Measurements from ENCODE around the gene AATF. TPM values are rescaled to one million over a fixed set of nuclear protein-coding genes. Genes with fewer than 3 reads are reported as not detected.
A peak's percentile ranks its signal among the peaks of the same experiment; 100 is the strongest.

The AATF gene
- total RNA-seq, 2 experiments from 2014 or later: 67.1 to 71.6 TPM

DNA sequence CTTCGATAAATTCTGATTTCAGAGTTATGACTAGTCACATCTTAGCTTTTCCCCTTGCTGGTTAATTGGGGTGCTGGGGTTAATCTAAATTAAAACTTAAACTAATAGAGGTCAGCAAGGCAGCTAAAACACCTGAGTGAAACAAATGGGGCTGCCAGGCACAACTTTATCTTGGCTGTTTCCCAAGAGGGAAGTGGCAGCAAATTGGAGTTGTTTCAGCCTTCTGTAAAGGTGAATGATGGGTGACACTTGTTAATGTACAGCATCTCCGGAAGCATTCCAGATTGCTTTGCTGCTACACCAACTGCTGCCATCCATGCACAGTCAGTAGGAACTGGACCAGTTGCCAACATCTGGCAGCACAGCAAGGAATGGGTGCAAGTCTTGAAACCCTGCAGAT is 43.9 kb downstream of the AATF start:
- H3K36me3 Mint-ChIP-seq: peaks cover 51% of the 10 kb centered on the region
- no peak overlapping the region for H3K27ac Mint-ChIP-seq
- no peak overlapping the region for H3K4me3 Mint-ChIP-seq
- H3K9me3 Mint-ChIP-seq: no peaks in the 10 kb centered on the region
- peaks cover 4% of the 10 kb centered on the region for H3K4me1 Mint-ChIP-seq
- no peaks in the 10 kb centered on the region for H3K27me3 Mint-ChIP-seq
- ATAC-seq (ENCODE audit: low read depth) (no peak), DNase-seq (no peak)
- POLR2A ChIA-PET: no interaction called here

DNA sequence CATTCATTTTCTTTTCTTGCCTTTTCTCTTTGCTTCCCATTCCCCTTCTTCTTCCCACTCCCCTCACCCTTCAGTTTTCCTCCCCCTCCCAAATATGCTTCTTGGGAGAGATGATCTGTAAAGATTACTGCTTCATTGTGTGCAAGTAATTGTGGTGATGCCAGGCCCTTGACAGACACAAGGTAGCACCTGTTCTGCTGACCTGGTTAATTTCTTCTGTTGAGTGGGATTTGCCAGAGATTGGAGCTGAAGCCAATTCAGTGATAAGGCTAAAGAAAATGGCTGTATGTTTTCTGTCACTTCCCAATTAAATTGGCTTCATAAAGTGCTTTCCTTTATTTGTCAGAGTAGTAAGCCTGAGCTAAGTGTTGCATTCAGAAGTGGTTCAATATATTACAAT is 44.5 kb downstream of the AATF start:
- H3K27me3 Mint-ChIP-seq: no peaks in the 10 kb centered on the region
- peaks cover 56% of the 10 kb centered on the region for H3K36me3 Mint-ChIP-seq
- no peak overlapping the region for H3K4me3 Mint-ChIP-seq
- POLR2A ChIA-PET: no interaction called here
- H3K4me1 Mint-ChIP-seq: peaks cover 4% of the 10 kb centered on the region
- DNase-seq: no peak
- H3K27ac Mint-ChIP-seq: no peak overlapping the region
- no peaks in the 10 kb centered on the region for H3K9me3 Mint-ChIP-seq
- no peak for ATAC-seq (ENCODE audit: low read depth)

DNA sequence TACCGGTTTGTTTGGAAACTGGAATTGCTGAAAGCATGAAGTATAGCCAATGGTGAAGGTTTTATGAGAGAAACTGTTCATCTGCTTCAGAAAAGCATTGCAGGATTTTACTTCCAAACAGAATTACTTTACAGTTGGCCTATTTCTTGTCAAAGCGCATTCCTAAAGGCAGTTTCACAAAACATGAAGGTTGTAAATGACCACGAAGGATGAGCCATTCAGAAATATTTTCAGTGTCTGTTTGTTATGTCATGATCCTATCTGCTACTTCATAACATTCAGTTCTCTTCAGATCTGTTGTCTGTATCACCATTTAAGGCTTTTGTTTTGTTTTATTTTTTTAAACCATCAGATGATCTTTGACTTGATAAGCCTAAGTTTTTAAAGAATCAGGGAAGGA is 45.7 kb downstream of the AATF start:
- no peak for DNase-seq
- H3K27me3 Mint-ChIP-seq: no peaks in the 10 kb centered on the region
- H3K36me3 Mint-ChIP-seq: peaks cover 59% of the 10 kb centered on the region
- H3K9me3 Mint-ChIP-seq: peaks cover under 1% of the 10 kb centered on the region
- H3K27ac Mint-ChIP-seq: no peak overlapping the region
- peaks cover 5% of the 10 kb centered on the region for H3K4me1 Mint-ChIP-seq
- ATAC-seq (ENCODE audit: low read depth): no peak
- POLR2A ChIA-PET: no interaction called here
- no peak overlapping the region for H3K4me3 Mint-ChIP-seq

DNA sequence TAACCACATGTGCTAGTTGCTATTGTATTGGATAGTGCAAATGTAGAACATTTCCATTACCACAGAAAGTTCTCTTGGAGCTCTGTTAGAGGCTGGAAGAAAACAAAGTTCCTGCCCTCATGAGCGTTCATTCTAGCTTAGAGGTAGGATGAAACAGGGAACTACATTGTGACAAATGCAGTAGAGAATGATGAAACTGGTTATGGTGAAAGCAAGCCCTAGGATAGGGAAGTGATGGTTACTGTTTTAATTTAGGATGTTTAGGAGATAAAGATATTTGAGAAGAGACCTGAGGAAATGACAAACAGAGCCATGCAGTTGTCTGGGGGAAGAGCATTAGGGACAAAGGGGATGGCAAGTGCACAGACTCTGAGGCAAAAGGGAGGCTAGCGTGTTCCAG is 50.7 kb downstream of the AATF start:
- DNase-seq (no peak), ATAC-seq (ENCODE audit: low read depth) (no peak)
- Mint-ChIP-seq H3K4me3 (no peak overlapping the region), H3K27ac (peak overlapping the region; percentile 21), H3K9me3 (peaks cover 17% of the 10 kb centered on the region), H3K4me1 (peaks cover 10% of the 10 kb centered on the region), H3K36me3 (peaks cover 76% of the 10 kb centered on the region), H3K27me3 (no peaks in the 10 kb centered on the region)
- POLR2A ChIA-PET: no interaction called here

DNA sequence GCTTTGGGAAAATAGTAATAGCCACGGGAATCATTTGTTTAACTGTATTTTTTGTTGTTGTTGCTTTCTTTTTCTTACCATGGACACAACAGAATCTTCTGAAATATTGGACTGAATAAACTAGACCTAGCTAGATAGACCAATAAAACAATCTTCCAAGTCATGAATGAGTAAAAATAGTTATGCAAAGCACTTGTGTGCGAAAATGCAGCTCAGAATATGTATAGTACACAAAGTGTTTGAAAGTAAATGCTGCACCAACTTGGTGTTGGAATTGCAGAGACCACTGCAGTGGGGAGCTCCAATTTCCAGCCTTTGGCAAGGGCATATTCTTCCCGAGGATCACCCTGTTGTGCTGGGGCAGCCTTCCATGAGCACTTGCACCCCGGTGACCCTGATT is 68.0 kb downstream of the AATF start:
- H3K27me3 Mint-ChIP-seq: no peaks in the 10 kb centered on the region
- H3K4me1 Mint-ChIP-seq: peaks cover 2% of the 10 kb centered on the region
- no peak for DNase-seq
- H3K4me3 Mint-ChIP-seq: no peak overlapping the region
- no peaks in the 10 kb centered on the region for H3K9me3 Mint-ChIP-seq
- peaks cover 2% of the 10 kb centered on the region for H3K36me3 Mint-ChIP-seq
- POLR2A ChIA-PET: no interaction called here
- ATAC-seq (ENCODE audit: low read depth): no peak
- no peak overlapping the region for H3K27ac Mint-ChIP-seq

DNA sequence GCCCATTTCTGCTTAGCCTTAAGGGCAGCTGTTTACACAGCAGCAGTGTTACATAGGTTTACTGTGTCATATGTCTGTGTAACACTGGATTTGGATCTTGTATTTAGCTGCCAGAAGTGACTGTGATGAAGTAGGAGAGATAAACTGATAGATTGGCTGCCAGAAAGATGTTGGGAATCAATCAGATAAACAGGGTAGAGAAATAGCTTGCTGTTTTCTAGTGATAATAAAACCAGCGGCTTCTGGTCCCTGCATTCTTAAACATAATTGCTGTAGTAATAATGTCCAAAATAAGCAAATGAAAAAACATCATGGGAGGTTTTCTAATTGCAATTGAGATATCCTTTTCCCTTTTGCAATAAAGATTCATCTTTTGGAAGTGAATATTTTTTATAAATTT is 68.7 kb downstream of the AATF start:
- no peaks in the 10 kb centered on the region for H3K9me3 Mint-ChIP-seq

DNA sequence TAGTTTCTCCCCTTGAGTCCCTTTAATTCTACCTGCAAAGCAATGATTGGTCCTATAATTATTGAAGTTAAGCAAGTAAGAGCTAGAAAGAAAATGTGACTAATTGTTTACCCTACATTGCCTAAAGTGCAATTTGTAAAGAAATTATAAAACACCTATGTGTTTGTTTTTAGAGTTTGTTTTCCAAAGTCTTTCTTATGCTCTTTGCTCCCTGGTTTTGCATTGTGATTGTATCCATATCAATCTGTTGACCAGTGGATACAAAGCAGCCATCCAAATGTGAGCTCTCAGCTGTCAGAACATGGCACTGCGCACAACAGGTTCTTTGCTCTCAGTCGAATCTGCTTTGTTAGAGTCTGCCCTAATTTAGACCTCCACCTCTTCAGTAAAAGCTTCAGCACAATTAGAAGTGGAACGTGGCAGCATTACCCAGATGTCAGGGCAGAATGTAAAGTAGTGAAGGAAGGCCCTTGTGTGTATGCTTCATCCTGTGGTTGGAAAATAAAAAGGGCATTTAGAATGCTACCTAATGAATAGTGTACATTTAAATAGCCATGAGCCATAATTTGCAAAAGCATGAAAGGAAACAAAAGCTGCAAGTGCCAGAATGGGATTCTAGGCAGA is 70.5 kb downstream of the AATF start:
- Mint-ChIP-seq H3K27ac (no peak overlapping the region), H3K9me3 (no peaks in the 10 kb centered on the region), H3K27me3 (no peaks in the 10 kb centered on the region), H3K36me3 (peaks cover 12% of the 10 kb centered on the region), H3K4me1 (peaks cover 3% of the 10 kb centered on the region), H3K4me3 (no peak overlapping the region)
- DNase-seq (no peak), ATAC-seq (ENCODE audit: low read depth) (no peak)
- POLR2A ChIA-PET: no interaction called here

More for the DNA sequence above, 68.7 kb downstream of the AATF start:
- DNase-seq: no peak
- Mint-ChIP-seq H3K4me3 (no peak overlapping the region), H3K27ac (no peak overlapping the region), H3K4me1 (peaks cover 2% of the 10 kb centered on the region), H3K27me3 (no peaks in the 10 kb centered on the region), H3K36me3 (peaks cover 2% of the 10 kb centered on the region)
- POLR2A ChIA-PET: no interaction called here
- ATAC-seq (ENCODE audit: low read depth): no peak

DNA sequence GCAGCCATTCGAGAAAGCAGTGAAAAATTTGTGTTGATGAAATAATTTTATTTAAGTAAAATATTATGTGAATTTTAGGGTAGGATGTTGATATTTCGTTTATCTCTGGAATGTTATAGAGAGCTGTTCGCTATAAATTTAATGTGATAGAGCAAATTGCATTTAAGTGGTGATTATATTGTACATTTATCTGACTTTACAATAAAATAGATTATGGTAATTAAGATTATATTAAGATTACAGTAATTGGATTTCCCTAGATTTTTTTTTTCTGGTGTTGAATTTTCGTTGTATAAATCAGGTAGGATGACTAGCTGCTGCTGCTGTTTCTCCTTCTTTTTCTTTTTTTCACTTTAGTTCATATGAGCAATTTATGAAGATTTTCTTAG is 71.0 kb downstream of the AATF start:
- DNase-seq (no peak), ATAC-seq (ENCODE audit: low read depth) (no peak)
- H3K36me3 Mint-ChIP-seq: peaks cover 15% of the 10 kb centered on the region
- no peak overlapping the region for H3K27ac Mint-ChIP-seq
- H3K27me3 Mint-ChIP-seq: no peaks in the 10 kb centered on the region
- POLR2A ChIA-PET: no interaction called here
- no peak overlapping the region for H3K4me3 Mint-ChIP-seq
- peaks cover 4% of the 10 kb centered on the region for H3K4me1 Mint-ChIP-seq
- no peaks in the 10 kb centered on the region for H3K9me3 Mint-ChIP-seq

DNA sequence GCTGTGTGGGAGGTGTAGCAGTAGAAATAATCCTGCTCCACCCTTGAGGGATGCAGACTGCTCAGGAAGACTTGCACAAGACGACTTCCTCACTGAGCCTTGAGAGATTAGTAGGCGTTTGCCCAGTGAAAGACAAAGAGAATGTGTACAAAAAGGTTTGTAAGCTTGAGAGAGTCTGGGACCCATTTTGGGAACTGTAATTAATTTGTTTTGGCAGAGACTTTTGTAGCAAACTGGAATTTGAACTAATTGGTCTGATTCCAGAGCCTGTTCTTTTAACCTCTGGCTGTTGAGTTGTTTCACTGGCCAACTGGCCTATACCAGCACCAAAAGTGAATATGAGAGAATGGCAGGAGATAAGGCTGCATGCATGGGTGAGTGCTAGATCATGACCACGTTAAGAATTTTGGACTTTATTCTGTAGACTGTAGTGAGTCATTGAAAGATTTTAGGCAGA is 75.5 kb downstream of the AATF start:
- no peak overlapping the region for H3K4me3 Mint-ChIP-seq
- ATAC-seq (ENCODE audit: low read depth): no peak
- no peak for DNase-seq
- POLR2A ChIA-PET: no interaction called here
- no peak overlapping the region for H3K27ac Mint-ChIP-seq
- peaks cover 21% of the 10 kb centered on the region for H3K4me1 Mint-ChIP-seq
- H3K36me3 Mint-ChIP-seq: peaks cover 18% of the 10 kb centered on the region
- H3K27me3 Mint-ChIP-seq: no peaks in the 10 kb centered on the region
- no peaks in the 10 kb centered on the region for H3K9me3 Mint-ChIP-seq

DNA sequence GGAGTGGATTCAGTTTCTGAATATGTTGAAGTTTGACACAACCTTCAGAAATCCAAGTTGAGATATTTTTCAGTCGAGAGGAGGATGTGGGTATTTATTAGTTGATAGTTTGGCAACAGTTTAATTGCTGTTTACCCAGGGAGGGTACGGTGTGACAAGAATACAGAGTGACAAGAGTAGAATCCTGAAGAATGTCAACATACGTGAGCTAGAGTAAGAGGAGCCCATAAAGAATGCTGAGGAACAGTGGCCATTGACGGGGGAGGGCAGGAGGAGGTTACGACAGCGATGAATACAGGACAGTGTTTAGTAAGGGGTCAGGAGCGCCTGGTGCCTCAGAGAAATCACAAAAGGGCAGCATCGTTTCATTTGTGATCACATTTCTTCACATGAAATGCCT is 76.5 kb downstream of the AATF start:
- Mint-ChIP-seq H3K36me3 (peaks cover 18% of the 10 kb centered on the region), H3K4me3 (no peak overlapping the region), H3K9me3 (no peaks in the 10 kb centered on the region), H3K4me1 (peaks cover 21% of the 10 kb centered on the region), H3K27me3 (no peaks in the 10 kb centered on the region), H3K27ac (no peak overlapping the region)
- POLR2A ChIA-PET: no interaction called here
- no peak for ATAC-seq (ENCODE audit: low read depth)
- no peak for DNase-seq

DNA sequence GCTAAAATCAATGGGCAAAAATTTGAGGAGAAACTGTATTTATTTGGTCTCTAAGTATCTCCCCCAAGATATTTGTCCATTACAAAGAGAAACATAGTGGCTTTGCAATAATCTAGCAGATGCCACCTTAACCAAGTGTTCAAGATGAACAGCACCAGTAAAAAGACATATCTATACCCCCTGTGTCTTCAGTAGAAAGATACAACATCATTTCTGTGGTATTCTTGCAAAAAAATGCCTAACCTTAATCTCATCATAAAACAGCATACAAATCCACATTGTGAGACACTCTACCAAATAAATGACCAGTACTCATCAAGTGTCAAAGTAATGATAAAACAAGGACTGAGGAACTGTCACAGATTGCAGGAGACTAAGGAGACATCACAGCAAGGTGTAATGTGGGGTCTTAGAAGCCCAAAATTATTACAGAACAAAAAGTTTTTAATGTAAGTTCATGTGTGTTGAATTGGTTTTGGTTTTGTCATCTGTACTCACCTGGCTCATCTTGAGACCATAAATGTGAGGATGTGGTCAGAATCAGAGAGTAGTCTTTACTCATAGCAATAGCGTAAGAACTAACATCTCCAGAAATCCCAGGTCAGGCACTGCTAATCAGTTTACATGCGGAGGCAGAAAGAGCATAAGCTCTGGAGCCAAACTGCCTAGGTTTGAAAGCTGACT is 77.2 kb downstream of the AATF start:
- H3K4me3 Mint-ChIP-seq: peak overlapping the region; percentile 6
- H3K27ac Mint-ChIP-seq: peak overlapping the region; percentile 35
- no peaks in the 10 kb centered on the region for H3K27me3 Mint-ChIP-seq
- POLR2A ChIA-PET: interaction anchor here (0.6 kb wide), 2 partner anchors 49 to 105 kb away, joined by 3 read pairs; no protein-coding TSS in a partner anchor
- H3K9me3 Mint-ChIP-seq: no peaks in the 10 kb centered on the region
- DNase-seq (no peak), ATAC-seq (ENCODE audit: low read depth) (peak; percentile 89)
- peaks cover 18% of the 10 kb centered on the region for H3K36me3 Mint-ChIP-seq
- H3K4me1 Mint-ChIP-seq: peaks cover 21% of the 10 kb centered on the region

DNA sequence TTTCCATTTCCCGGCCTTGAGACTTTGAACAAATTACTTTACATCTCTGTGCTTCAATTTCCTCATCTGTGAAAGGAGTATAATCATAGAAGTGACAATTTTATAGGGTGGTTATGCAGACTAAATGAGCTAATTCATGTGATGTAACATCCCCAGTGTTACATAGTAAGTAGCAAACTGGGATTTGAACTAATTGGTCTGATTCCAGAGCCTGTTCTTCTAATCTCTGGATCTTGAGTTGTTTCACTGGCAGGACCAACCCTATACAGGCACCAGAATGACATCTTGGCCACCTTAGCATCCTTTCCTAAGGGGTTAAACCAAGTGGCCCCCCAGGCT is 77.7 kb downstream of the AATF start:
- H3K36me3 Mint-ChIP-seq: peaks cover 19% of the 10 kb centered on the region
- H3K9me3 Mint-ChIP-seq: no peaks in the 10 kb centered on the region
- DNase-seq (no peak), ATAC-seq (ENCODE audit: low read depth) (peak; percentile 22)
- H3K27me3 Mint-ChIP-seq: no peaks in the 10 kb centered on the region
- POLR2A ChIA-PET: interaction anchor here (0.6 kb wide), 2 partner anchors 49 to 104 kb away, joined by 3 read pairs; no protein-coding TSS in a partner anchor
- peaks cover 21% of the 10 kb centered on the region for H3K4me1 Mint-ChIP-seq
- H3K27ac Mint-ChIP-seq: no peak overlapping the region
- no peak overlapping the region for H3K4me3 Mint-ChIP-seq

DNA sequence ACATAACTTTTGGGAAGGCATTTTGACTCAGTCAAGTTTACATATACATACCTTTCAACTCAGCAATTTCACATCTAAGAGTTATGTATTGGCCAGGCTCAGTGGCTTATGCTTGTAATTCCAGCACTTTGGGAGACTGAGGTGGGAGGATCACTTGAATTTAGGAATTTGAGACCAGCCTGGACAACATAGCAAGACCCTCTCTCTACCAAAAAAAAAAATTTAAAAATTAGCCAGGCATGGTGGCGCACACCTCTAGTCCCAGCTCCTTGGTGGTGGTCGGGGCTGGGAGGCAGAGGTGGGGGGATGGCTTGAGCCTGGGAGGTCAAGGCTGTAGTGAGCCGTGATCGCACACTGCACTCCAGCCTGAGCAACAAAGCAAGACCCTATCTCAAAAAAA is 79.3 kb downstream of the AATF start:
- no peak overlapping the region for H3K27ac Mint-ChIP-seq
- H3K9me3 Mint-ChIP-seq: no peaks in the 10 kb centered on the region
- peaks cover 20% of the 10 kb centered on the region for H3K36me3 Mint-ChIP-seq
- ATAC-seq (ENCODE audit: low read depth) (no peak), DNase-seq (no peak)
- POLR2A ChIA-PET: no interaction called here
- H3K27me3 Mint-ChIP-seq: no peaks in the 10 kb centered on the region
- H3K4me1 Mint-ChIP-seq: peaks cover 21% of the 10 kb centered on the region
- H3K4me3 Mint-ChIP-seq: no peak overlapping the region

DNA sequence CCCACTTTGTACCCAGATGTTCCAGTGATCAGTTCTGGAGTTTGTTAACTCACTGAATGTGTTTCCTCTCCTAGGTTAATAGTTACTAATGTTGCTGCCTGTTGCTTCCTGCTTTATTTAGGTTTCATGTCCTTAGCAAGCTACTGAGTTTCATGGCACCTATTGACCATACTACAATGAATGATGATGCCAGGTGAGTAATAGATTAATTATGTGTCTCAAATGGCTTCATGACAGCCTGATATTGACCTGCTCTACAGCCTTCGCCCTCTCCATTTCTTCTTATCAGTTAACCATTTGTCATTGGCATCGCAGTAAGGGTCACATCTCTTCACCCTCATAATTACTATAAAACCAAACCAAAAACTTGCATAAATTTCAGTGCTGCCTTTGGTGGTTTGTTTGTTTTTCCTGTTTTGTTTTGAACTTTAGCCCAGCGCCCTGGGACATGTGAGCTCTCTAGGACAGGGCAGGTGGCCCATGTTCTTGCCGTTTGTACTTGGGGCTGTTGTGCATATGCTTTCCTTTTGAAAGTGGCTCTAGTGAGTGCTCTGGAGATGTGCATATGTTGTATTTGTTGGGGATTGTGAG is 82.8 kb downstream of the AATF start:
- Mint-ChIP-seq H3K27me3 (no peaks in the 10 kb centered on the region), H3K9me3 (no peaks in the 10 kb centered on the region), H3K36me3 (peaks cover 7% of the 10 kb centered on the region), H3K4me1 (peaks cover under 1% of the 10 kb centered on the region), H3K4me3 (no peak overlapping the region), H3K27ac (no peak overlapping the region)
- DNase-seq (no peak), ATAC-seq (ENCODE audit: low read depth) (no peak)
- POLR2A ChIA-PET: no interaction called here

Data from activated naive CD8-positive, alpha-beta T cell treated with anti-CD3 and anti-CD28 coated beads, Interleukin-2, amount 10 ng/mL, durations not matched to agents 7 days and 5 days (primary cell).